ENCODE measurements around the gene FBXO28.

FBXO28 gene

GRCh38 chr1:224096773-224097172, 17.1 kb upstream of the FBXO28 start:
- no peak for DNase-seq

GRCh38 chr1:224098007-224098406, 15.9 kb upstream of the FBXO28 start:
- no peak for DNase-seq

GRCh38 chr1:224106568-224107281, 7.2 kb upstream of the FBXO28 start:
- DNase-seq = peak; percentile 20

GRCh38 chr1:224107282-224107625, 6.7 kb upstream of the FBXO28 start:
- no peak for DNase-seq

GRCh38 chr1:224108991-224109390, 4.9 kb upstream of the FBXO28 start:
- DNase-seq = no peak

GRCh38 chr1:224109981-224110380, 3.9 kb upstream of the FBXO28 start:
- no peak for DNase-seq

- DNase-seq = no peak
Observed at GRCh38 chr1:224113005-224113404, 906 bp upstream of the FBXO28 start.

GRCh38 chr1:224113545-224113917, 380 bp upstream of the FBXO28 start:
- no peak for DNase-seq

- no peak for DNase-seq
Observed at GRCh38 chr1:224114787-224115175, 870 bp downstream of the FBXO28 start.

GRCh38 chr1:224116131-224116530, 2.2 kb downstream of the FBXO28 start:
- peak; percentile 64 for DNase-seq

GRCh38 chr1:224118688-224119087, 4.8 kb downstream of the FBXO28 start:
- no peak for DNase-seq

- no peak for DNase-seq
Observed at GRCh38 chr1:224123136-224123535, 9.2 kb downstream of the FBXO28 start.

- no peak for DNase-seq
Observed at GRCh38 chr1:224124220-224124619, 10.3 kb downstream of the FBXO28 start.

GRCh38 chr1:224127925-224128819, 14.3 kb downstream of the FBXO28 start:
- no peak for DNase-seq

GRCh38 chr1:224131253-224131652, 17.3 kb downstream of the FBXO28 start:
- no peak for DNase-seq

GRCh38 chr1:224132901-224133300, 19.0 kb downstream of the FBXO28 start:
- no peak for DNase-seq

GRCh38 chr1:224133741-224134299, 19.9 kb downstream of the FBXO28 start:
- no peak for DNase-seq

- no peak for DNase-seq
Observed at GRCh38 chr1:224137518-224137917, 23.6 kb downstream of the FBXO28 start.

- DNase-seq = no peak
Observed at GRCh38 chr1:224138198-224138597, 24.3 kb downstream of the FBXO28 start.

- DNase-seq = no peak
Observed at GRCh38 chr1:224141693-224142092, 27.8 kb downstream of the FBXO28 start.

GRCh38 chr1:224149709-224150108, 35.8 kb downstream of the FBXO28 start:
- DNase-seq = no peak

GRCh38 chr1:224151117-224151516, 37.2 kb downstream of the FBXO28 start:
- DNase-seq = no peak

- no peak for DNase-seq
Observed at GRCh38 chr1:224157316-224157715, 43.4 kb downstream of the FBXO28 start.

GRCh38 chr1:224159541-224159940, 45.6 kb downstream of the FBXO28 start:
- DNase-seq = no peak

Measured in CD4-positive, alpha-beta T cell treated with Interleukin-10 for 1 hour (primary cell).